MM.1S (cell line): ENCODE data around the gene C12orf42.

Experiments used
- EZH2 ChIP-seq: fragments of 300-600 bp; sonication (generic); optimal IDR thresholded peaks from 2 replicates; pipeline ENCODE3; 2017; ENCODE audit warnings: low read depth, mild to moderate bottlenecking, antibody characterized with exemption, low read length, mixed read lengths
- TF ChIP-seq, protein P1 (sequence below): fragments of 300-600 bp; sonication (generic); IDR thresholded peaks from 2 replicates; pipeline ENCODE4 v1.5.1; 2016; ENCODE audit warnings: antibody characterized with exemption, low read length, mixed read lengths

DNA sequence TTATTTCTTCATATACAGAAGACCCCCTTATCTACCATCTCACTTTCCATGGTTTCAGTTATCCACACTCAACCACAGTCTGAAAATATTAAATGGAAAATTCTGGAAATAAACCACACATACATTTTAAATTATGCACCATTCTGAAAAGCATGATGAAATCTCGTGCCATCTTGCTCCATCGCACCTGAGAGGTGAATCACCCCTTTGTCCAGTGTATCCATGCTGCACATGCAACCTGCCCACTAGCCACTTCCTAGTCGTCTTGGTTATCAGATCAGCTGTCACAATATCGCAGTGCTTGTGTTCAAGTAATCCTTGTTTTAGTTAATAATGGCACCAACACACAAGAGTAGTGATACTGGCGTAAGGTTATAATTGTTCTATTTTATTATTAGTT is 145.7 kb downstream of the C12orf42 start:
- TF ChIP-seq, protein P1, sequence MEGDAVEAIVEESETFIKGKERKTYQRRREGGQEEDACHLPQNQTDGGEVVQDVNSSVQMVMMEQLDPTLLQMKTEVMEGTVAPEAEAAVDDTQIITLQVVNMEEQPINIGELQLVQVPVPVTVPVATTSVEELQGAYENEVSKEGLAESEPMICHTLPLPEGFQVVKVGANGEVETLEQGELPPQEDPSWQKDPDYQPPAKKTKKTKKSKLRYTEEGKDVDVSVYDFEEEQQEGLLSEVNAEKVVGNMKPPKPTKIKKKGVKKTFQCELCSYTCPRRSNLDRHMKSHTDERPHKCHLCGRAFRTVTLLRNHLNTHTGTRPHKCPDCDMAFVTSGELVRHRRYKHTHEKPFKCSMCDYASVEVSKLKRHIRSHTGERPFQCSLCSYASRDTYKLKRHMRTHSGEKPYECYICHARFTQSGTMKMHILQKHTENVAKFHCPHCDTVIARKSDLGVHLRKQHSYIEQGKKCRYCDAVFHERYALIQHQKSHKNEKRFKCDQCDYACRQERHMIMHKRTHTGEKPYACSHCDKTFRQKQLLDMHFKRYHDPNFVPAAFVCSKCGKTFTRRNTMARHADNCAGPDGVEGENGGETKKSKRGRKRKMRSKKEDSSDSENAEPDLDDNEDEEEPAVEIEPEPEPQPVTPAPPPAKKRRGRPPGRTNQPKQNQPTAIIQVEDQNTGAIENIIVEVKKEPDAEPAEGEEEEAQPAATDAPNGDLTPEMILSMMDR = no peak
- TF ChIP-seq EZH2 = no peak
